Skeletal muscle satellite cell (primary cell): Measurements from ENCODE around the gene MFNG.

Experiments
- H3K27me3 ChIP-seq: 2 replicates; pipeline ENCODE4 v1.7.0; 2013; ENCODE audit warnings: low read length; ENCODE audit not compliant: control insufficient read depth, insufficient read depth
- H3K36me3 ChIP-seq: 2 replicates; pipeline ENCODE4 v1.7.0; 2013; ENCODE audit warnings: mild to moderate bottlenecking, control low read depth, low read length; ENCODE audit not compliant: insufficient read depth
- H3K4me1 ChIP-seq: 2 replicates; pipeline ENCODE4 v1.7.0; 2013; ENCODE audit warnings: low read length; ENCODE audit not compliant: control insufficient read depth, insufficient read depth
- H3K4me2 ChIP-seq: 2 replicates; pipeline ENCODE4 v1.7.0; 2013; ENCODE audit warnings: mild to moderate bottlenecking, low read length
- H3K4me3 ChIP-seq: 2 replicates; pipeline ENCODE4 v1.7.0; 2013; ENCODE audit warnings: low read length
- H3K9ac ChIP-seq: 2 replicates; pipeline ENCODE4 v1.7.0; 2013; ENCODE audit warnings: mild to moderate bottlenecking, low read depth, low read length, moderate library complexity
- H3K9me3 ChIP-seq: replicated peaks from 2 replicates; pipeline ENCODE4 v1.7.0; 2013; ENCODE audit warnings: mild to moderate bottlenecking, control low read depth, low read length

Gene MFNG

GRCh38 chr22:37489983-37490382 lies 3.8 kb upstream of the MFNG start:
- Histone ChIP-seq H3K4me3 (no peak overlapping the region), H3K4me2 (no peak overlapping the region), H3K27me3 (no peaks in the 10 kb centered on the region), H3K9ac (no peak overlapping the region), H3K4me1 (peaks cover 9% of the 10 kb centered on the region), H3K9me3 (no peaks in the 10 kb centered on the region), H3K36me3 (peaks cover 18% of the 10 kb centered on the region)

- H3K27me3 ChIP-seq = no peaks in the 10 kb centered on the region
- H3K9me3 ChIP-seq = no peaks in the 10 kb centered on the region
- H3K36me3 ChIP-seq = peaks cover 15% of the 10 kb centered on the region
- H3K4me1 ChIP-seq = peaks cover 20% of the 10 kb centered on the region
- no peak overlapping the region for H3K9ac ChIP-seq
- H3K4me2 ChIP-seq = no peak overlapping the region
- H3K4me3 ChIP-seq = no peak overlapping the region
Observed at GRCh38 chr22:37488337-37489135, 2.4 kb upstream of the MFNG start.

DNA sequence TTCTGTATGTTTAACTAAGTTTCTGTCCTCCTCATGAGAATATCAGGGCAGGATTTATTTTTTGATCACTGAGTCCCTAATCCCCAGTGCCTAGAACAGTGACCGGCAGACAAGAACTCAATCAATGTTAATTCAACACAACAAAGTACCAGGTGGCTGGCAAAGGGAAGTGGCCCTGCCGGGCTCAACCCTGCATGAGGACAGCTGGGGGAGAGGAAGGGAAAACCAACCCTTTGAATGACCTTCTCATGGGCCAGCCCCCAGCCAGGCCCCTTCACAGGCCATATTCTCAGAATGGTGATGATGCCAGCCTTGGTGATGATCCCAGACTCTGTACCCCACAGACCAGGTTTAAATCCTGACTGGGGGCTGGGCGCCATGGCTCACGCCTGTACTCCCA lies 1.4 kb upstream of the MFNG start:
- H3K27me3 ChIP-seq = no peaks in the 10 kb centered on the region
- no peak overlapping the region for H3K9ac ChIP-seq

GRCh38 chr22:37487129-37487528 lies 945 bp upstream of the MFNG start:
- Histone ChIP-seq H3K4me1 (peaks cover 25% of the 10 kb centered on the region), H3K4me2 (no peak overlapping the region), H3K36me3 (peaks cover 14% of the 10 kb centered on the region), H3K27me3 (no peaks in the 10 kb centered on the region), H3K9me3 (no peaks in the 10 kb centered on the region), H3K9ac (no peak overlapping the region), H3K4me3 (no peak overlapping the region)

More for the DNA sequence above, 1.4 kb upstream of the MFNG start:
- Histone ChIP-seq H3K36me3 (peaks cover 14% of the 10 kb centered on the region), H3K4me2 (no peak overlapping the region), H3K9me3 (no peaks in the 10 kb centered on the region), H3K4me3 (no peak overlapping the region), H3K4me1 (peaks cover 25% of the 10 kb centered on the region)

DNA sequence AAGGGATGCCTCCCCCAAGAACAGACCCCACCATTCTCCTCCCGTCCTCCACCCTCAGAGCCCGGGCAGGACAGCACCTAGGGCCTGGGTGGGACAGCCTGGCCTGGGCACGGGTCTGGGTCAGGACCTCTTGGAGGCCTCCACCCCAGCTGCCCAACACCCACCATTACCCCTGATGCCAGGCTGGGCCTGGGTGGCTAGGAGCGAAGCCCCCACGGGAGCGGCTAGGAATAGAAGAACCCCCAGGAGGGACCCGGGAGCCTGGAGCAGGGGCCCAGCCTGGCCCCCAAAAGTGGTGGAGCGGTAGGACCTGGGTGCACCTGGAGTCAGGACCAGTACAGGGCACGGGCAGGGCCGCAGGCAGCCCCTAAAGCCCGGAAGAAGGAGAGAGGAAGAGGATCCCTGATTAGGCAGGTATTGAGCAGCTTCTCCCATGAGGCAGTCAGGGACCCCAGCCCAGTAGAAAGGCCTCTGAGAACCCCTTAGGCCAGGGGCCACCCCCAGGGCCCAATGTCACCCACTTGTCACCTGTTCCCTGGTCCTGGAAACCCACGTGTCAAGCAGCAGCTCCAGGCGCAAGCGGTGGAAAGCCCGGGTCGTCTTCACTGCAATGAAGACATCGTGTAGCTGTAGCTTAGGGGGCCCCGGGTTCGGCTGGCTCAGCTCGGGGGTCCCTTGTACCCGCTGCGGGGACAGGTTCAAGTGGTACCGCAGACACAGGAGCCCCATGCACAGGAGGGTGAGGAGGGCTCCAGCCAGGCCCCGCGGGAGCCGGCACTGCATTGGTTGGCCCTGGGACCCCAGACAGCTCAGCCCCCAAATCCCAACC lies 575 bp downstream of the MFNG start:
- H3K36me3 ChIP-seq = peaks cover 5% of the 10 kb centered on the region
- H3K9me3 ChIP-seq = no peaks in the 10 kb centered on the region
- peak overlapping the region; percentile 61 for H3K4me2 ChIP-seq
- H3K4me1 ChIP-seq = peaks cover 25% of the 10 kb centered on the region
- no peak overlapping the region for H3K9ac ChIP-seq
- H3K27me3 ChIP-seq = no peaks in the 10 kb centered on the region
- H3K4me3 ChIP-seq = no peak overlapping the region

- H3K36me3 ChIP-seq = no peaks in the 10 kb centered on the region
- H3K9me3 ChIP-seq = no peaks in the 10 kb centered on the region
- H3K27me3 ChIP-seq = no peaks in the 10 kb centered on the region
- peaks cover 25% of the 10 kb centered on the region for H3K4me1 ChIP-seq
- H3K4me3 ChIP-seq = no peak overlapping the region
- H3K4me2 ChIP-seq = no peak overlapping the region
- no peak overlapping the region for H3K9ac ChIP-seq
Observed at GRCh38 chr22:37484480-37485394, 1.4 kb downstream of the MFNG start.

GRCh38 chr22:37483050-37483449 lies 3.1 kb downstream of the MFNG start:
- Histone ChIP-seq H3K36me3 (no peaks in the 10 kb centered on the region), H3K27me3 (no peaks in the 10 kb centered on the region), H3K4me1 (peaks cover 25% of the 10 kb centered on the region), H3K9me3 (no peaks in the 10 kb centered on the region), H3K4me2 (no peak overlapping the region), H3K9ac (no peak overlapping the region), H3K4me3 (no peak overlapping the region)

DNA sequence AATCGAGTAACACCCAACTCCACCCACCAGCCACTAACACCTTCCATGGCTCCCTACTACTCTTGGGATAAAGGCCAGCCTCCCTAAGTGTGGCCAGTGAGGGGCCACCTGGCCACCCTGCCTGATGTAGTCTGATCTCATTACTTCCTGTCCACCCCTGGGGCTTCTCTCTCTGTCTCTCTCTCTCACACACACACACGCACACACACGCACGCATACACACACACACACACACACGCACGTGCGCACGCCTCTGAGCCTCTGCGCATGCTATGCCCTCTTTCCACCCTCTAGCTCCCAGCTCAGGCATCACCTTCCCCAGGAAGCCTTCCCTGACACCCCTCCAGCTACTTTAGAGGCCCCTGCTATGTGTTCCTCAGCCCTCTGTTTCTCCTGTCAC lies 3.9 kb downstream of the MFNG start:
- Histone ChIP-seq H3K4me2 (no peak overlapping the region), H3K36me3 (no peaks in the 10 kb centered on the region), H3K27me3 (no peaks in the 10 kb centered on the region), H3K4me1 (peaks cover 25% of the 10 kb centered on the region), H3K9me3 (no peaks in the 10 kb centered on the region), H3K4me3 (no peak overlapping the region), H3K9ac (no peak overlapping the region)

- Histone ChIP-seq H3K4me3 (no peak overlapping the region), H3K27me3 (no peaks in the 10 kb centered on the region), H3K4me2 (no peak overlapping the region), H3K36me3 (no peaks in the 10 kb centered on the region), H3K9ac (no peak overlapping the region), H3K4me1 (peaks cover 22% of the 10 kb centered on the region), H3K9me3 (no peaks in the 10 kb centered on the region)
Observed at GRCh38 chr22:37481347-37481907, 4.8 kb downstream of the MFNG start.

- no peak overlapping the region for H3K9ac ChIP-seq
- no peaks in the 10 kb centered on the region for H3K36me3 ChIP-seq
- H3K4me2 ChIP-seq = no peak overlapping the region
- H3K9me3 ChIP-seq = no peaks in the 10 kb centered on the region
- peaks cover 17% of the 10 kb centered on the region for H3K4me1 ChIP-seq
- H3K4me3 ChIP-seq = no peak overlapping the region
- H3K27me3 ChIP-seq = no peaks in the 10 kb centered on the region
Observed at GRCh38 chr22:37480387-37481346, 5.5 kb downstream of the MFNG start.
